Effector memory CD8-positive, alpha-beta T cell (primary cell): Measurements from ENCODE around the gene TPCN2.

Source experiments
- ATAC-seq: fragments of 150-1000 bp; cut with Tn5 transposase; replicated peaks from 2 replicates; pipeline ENCODE4 v1.10.0; 2021; ENCODE audit warnings: mild to moderate bottlenecking, moderate library complexity
- DNase-seq, 3 experiments: peaks; one replicate each; pipeline ENCODE4 v3.0.0; 2021
- H3K27ac Mint-ChIP-seq, 2 donors: one replicate each; pipeline ENCODE4 v1.8.0; 2022; ENCODE audit warnings: mild to moderate bottlenecking in 2 of 2, mixed read lengths in 2 of 2, moderate library complexity in 2 of 2
- H3K27me3 Mint-ChIP-seq, 2 donors: one replicate each; pipeline ENCODE4 v1.8.0; 2022; ENCODE audit warnings: mixed read lengths in 2 of 2
- H3K36me3 Mint-ChIP-seq: one replicate; pipeline ENCODE4 v1.8.0; 2022; ENCODE audit warnings: mild to moderate bottlenecking, moderate library complexity, mixed read lengths; ENCODE audit not compliant: insufficient read depth
- H3K4me1 Mint-ChIP-seq, 2 donors: one replicate each; pipeline ENCODE4 v1.8.0; 2022; ENCODE audit warnings: low read depth in 2 of 2, mixed read lengths in 2 of 2
- H3K4me3 Mint-ChIP-seq, 2 donors: one replicate each; pipeline ENCODE4 v1.8.0; 2022; ENCODE audit warnings: mild to moderate bottlenecking in 2 of 2, mixed read lengths in 2 of 2, moderate library complexity in 2 of 2
- H3K9me3 Mint-ChIP-seq, 2 donors: one replicate each; pipeline ENCODE4 v1.8.0; 2022; ENCODE audit warnings: mixed read lengths in 2 of 2

The TPCN2 gene

DNA sequence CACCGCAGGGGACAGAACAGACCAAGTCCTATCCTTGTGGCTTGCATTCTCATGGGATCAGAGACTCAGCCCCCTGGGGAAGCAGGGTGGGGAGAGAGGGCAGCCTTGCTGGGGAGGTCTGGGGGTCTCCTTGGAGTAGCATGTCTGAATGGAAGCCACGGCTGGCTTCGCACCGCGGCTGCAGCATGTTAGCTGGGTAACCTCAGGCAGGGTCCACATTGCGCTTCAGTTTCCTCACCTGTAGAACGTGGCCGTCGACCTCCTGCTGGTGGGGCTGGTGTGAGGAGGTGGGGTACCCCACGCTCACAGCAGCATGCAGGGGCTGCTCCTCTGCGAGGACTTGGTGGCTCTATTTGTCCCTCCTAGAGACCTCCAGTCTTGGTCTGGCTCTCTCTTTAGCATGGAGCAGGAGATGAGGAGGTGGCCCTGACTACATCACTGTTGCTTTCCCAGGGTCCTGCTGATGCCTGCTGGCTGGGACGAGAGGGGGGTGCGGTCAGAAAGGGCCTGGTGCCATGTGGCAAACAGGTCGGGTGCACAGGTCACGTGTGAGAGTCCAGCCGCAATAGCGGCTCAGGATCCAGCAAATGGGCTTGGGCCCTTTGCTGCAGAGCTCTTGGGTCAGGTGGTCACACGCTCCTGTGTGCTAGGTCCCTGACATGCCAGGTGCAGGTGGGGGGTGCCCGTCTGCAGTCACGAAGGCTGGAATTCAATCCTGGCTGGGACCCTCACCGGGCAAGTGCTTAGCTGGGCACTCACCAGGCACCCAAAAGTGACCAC lies 71.6 kb downstream of the TPCN2 start:
- DNase-seq: no peak
- H3K4me1 Mint-ChIP-seq: peaks cover 4% of the 10 kb centered on the region in 2 donors
- no peak overlapping the region for H3K4me3 Mint-ChIP-seq
- H3K9me3 Mint-ChIP-seq: no peaks in the 10 kb centered on the region
- H3K27ac Mint-ChIP-seq: no peak overlapping the region
- ATAC-seq: no peak
- H3K27me3 Mint-ChIP-seq: peaks cover 6 to 33% of the 10 kb centered on the region in 2 donors
- no peaks in the 10 kb centered on the region for H3K36me3 Mint-ChIP-seq

DNA sequence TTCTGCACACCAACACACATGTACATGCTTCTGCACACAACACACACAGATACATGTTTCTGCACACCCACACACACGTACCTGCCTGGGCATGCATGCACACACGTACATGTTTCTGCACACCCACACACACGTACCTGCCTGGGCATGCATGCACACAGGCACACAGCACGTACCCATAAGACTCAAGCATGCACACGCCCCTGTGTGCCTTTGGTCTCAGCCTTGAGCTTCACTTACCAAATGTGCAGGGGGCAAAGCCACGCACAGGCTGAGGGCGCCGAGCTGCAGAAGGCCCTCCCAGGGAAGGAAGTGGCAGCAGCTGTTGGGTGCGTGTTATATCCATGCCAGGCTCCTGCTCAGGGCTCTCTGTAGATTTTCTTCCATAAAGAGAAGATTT lies 72.3 kb downstream of the TPCN2 start:
- peaks cover 4% of the 10 kb centered on the region in 2 donors for H3K4me1 Mint-ChIP-seq
- DNase-seq (no peak), ATAC-seq (no peak)
- no peak overlapping the region for H3K27ac Mint-ChIP-seq
- no peak overlapping the region for H3K4me3 Mint-ChIP-seq
- H3K9me3 Mint-ChIP-seq: no peaks in the 10 kb centered on the region
- H3K36me3 Mint-ChIP-seq: no peaks in the 10 kb centered on the region
- H3K27me3 Mint-ChIP-seq: peaks cover 6 to 33% of the 10 kb centered on the region in 2 donors

DNA sequence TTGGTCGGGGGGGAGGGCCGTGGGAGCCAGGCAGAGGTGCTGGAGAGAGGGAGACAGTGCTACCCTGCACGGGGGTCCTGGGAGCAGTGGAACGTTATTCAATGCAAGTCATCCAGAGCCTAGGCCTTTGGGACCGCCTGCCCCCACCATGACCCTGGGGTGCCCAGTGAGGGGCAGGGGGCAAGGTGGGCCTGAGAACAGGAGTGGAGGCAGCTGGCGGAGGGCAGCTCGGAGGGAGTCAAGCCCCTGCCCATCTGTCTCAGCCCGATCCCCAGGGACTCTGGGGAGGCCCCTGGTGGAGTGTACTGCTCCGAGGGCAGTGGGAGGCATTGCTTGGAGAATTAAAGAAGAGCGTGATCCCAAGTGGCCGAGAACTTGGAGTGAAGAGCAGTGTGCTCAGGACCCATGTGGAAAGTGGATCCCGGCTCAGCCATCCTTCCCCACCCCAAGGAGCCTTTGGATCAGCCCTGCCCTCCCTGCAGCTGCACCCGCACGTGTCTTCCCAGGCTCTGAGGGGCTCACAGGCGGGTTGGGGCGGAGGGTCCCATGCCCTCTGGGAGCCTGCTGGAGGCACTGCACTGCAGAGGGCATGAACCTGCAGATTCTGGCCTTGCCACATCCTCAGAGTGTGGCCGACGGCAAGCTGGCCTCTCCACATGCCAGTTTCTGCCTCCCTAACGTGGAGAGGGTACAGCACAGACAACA lies 73.0 kb downstream of the TPCN2 start:
- Mint-ChIP-seq H3K4me3 (no peak overlapping the region), H3K27me3 (peaks cover 6 to 33% of the 10 kb centered on the region in 2 donors), H3K9me3 (no peaks in the 10 kb centered on the region), H3K4me1 (peaks cover 4% of the 10 kb centered on the region in 2 donors), H3K27ac (no peak overlapping the region), H3K36me3 (no peaks in the 10 kb centered on the region)
- no peak for ATAC-seq
- DNase-seq: no peak

DNA sequence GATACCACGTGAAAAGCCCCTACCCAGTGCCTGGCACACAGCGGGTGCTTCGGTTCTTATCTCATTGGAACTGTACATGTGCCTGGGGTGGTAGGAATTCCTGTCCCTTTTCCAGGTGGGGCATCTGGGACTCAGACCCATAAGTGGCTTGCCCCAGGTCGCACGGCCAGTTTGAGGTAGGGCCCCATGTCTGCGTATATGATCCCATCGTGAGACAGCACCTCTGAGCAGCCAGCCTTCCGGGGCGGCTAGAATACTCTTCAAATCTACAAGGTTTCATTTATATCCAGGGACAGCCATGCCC lies 73.5 kb downstream of the TPCN2 start:
- ATAC-seq (no peak), DNase-seq (no peak)
- H3K27ac Mint-ChIP-seq: no peak overlapping the region
- peaks cover 4% of the 10 kb centered on the region in 2 donors for H3K4me1 Mint-ChIP-seq
- peaks cover 6 to 33% of the 10 kb centered on the region in 2 donors for H3K27me3 Mint-ChIP-seq
- H3K9me3 Mint-ChIP-seq: no peaks in the 10 kb centered on the region
- peak overlapping the region in 1 of 2 donors; percentile 12 for H3K4me3 Mint-ChIP-seq
- no peaks in the 10 kb centered on the region for H3K36me3 Mint-ChIP-seq

DNA sequence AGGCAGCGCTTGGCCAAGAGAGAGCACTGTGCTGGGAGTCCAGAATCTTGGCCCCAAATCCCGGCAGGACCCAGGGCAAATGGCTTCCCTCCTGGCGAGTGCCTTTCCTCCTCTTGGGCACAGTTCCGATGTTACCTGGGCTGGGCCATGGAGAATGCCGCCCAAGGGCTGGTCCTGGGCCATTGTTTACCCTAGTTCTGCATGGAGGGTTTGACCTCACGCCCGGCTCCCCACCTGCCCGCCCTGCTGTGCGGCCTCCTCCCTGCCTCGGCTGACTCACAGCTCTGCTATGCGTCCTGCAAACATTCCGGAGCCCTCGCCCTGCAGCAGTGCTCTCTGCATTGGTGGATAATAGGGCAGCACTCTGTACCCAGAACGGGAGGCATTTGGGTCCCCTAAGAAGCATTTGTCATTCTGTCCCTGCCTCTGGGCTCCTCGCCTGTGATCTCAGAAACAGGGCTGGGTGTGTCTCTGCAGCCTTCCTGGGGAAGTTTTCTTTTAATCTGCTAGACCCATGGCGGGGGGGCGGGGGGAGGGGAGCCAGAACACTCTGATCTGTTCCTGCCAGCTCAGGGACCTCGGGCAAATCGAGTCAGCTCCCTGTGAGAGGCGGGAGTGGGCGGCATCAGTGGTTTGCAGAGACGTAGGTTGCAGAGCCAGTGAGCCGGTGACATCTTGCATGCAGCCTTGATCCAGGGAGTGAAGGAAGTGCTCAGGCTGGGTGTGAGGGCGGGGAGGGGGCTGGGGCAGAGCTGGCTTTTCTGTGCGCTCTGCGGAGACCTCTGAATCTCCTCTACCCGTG lies 74.1 kb downstream of the TPCN2 start:
- Mint-ChIP-seq H3K4me3 (peak overlapping the region in 1 of 2 donors; percentile 12), H3K4me1 (peaks cover 4% of the 10 kb centered on the region in 2 donors), H3K36me3 (peaks cover under 1% of the 10 kb centered on the region), H3K27ac (peak overlapping the region in 1 of 2 donors; percentile 63), H3K9me3 (no peaks in the 10 kb centered on the region), H3K27me3 (peaks cover 6 to 33% of the 10 kb centered on the region in 2 donors)
- peak; percentile 31 for ATAC-seq
- DNase-seq: no peak

DNA sequence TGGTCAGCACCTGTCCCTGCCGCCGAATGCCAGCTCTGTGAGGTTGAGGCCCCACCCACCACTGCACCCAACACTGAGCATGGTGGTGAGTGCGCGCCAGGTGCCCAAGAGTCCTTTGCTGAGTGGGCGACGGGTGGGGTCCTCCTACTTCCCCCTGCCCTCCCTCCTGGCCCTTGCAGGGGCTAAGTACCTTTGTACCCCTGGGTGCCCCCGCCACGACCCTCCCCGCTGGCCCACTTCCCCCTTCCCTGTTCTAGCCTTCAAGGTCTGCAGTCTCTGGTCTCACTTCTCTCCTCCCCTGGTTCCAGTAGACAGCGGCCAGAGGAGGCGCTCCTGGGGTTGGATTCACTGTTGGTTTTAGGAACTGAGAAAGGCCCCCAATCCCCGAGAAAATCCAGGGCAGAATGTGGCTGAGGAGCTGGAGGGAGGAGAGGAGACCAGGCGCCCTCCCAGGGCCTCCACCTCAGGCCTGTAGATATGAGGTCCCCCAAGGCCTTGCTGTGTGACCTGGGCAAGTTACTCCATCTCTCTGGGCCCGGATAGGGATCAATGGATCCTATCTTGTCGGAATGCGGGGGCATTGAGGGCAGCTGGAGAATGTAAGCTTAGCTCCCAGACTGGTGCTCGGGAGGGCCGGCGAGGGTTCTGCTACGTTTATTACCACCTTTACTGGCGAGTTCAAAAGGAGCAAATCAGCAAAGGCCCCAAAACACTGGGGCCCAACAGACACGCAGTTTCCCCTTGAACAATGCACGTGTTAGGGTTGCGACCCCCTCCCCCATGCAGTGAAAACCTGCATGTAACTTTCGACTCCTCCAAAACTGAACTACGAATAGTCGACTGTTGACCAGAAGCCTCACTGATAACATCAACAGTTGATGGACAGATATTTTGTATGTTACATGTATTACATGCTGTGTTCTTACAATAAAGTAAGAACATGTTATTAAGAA lies 75.1 kb downstream of the TPCN2 start:
- ATAC-seq (no peak), DNase-seq (no peak)
- Mint-ChIP-seq H3K4me1 (peaks cover 4% of the 10 kb centered on the region in 2 donors), H3K36me3 (peaks cover 2% of the 10 kb centered on the region), H3K27ac (peak overlapping the region in 1 of 2 donors; percentile 63), H3K4me3 (no peak overlapping the region), H3K27me3 (peaks cover 6 to 33% of the 10 kb centered on the region in 2 donors), H3K9me3 (peaks cover 0 to under 1% of the 10 kb centered on the region in 2 donors)

DNA sequence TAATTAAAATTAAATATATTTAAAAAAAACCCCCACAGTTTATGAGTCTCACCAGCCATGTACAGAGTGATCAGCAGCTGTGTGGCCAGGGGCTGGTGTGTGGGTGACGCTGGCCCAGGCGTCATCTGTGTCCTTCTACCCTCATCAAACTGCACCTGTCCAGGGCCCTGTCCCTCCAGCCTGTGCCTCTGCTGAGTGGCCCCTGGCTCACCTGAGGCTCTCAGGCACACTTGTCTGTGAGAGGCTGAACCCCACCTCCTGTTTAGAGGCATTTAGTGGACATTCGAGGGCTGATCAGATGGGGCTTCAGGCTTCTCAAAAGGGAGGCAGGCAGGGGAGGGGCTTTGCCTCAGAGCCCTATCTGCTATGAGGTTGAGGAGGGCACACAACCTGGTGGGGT lies 77.1 kb downstream of the TPCN2 start:
- peaks cover 0 to 4% of the 10 kb centered on the region in 2 donors for H3K9me3 Mint-ChIP-seq
- H3K27ac Mint-ChIP-seq: no peak overlapping the region
- H3K36me3 Mint-ChIP-seq: peaks cover 2% of the 10 kb centered on the region
- H3K4me3 Mint-ChIP-seq: no peak overlapping the region
- H3K27me3 Mint-ChIP-seq: peaks cover 6 to 18% of the 10 kb centered on the region in 2 donors
- DNase-seq: no peak
- H3K4me1 Mint-ChIP-seq: peaks cover 4% of the 10 kb centered on the region in 2 donors
- no peak for ATAC-seq

DNA sequence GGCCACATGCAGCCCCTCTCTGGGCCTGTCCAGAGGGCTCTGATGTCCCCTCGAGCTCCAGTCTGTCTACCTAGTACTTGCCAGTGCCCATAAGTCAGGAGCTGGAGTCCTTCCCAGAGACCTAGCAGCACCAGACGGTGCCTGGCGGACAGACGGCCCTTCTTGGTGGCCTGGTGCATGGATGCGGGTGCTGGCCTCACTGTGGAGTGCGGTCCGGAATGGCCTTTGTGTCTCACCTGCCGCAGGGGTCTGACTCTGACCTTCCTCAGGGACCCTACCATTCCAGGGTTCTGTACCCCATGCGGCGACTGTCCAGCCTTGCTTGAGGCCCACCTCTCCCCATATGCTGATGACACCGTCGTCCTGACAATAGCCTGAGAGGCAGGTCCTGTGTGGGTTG lies 77.6 kb downstream of the TPCN2 start:
- H3K27ac Mint-ChIP-seq: no peak overlapping the region
- no peak for ATAC-seq

DNA sequence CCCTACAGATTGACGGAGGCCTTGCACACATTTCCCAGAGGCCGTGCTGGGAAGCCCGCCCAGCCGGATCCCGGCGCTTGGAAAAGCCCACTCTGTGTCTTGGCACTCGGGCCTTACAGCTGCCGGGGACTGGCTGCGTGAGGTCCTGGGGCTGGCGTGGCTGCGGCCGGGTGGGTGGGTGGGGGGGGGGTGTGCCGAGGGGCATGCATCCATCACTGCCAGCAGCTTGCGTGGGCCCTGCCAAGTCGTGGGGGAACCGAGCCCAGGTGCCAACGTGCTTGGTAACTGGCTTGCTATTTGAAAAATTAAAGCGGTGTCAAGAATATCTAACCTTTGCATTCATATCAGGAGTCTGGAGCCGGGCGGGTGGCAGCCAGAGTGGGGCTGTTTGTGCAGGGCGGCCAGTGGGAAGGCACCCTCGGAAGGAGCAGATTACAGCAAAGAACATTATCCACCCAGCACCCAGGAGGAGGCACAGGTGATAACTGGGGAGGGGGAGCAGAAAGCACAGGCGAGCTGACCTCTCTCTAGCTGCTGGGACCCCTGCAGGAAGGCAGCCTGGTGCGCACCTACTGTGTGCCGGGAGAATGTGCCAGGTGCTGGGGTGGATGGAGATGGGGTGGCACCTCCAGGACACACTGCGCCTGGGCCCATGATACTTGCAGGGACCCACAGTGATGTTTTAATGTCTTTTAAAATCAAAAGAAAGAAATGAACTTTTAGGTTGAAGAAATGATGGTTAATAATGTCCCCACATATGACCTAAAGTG lies 78.5 kb downstream of the TPCN2 start:
- Mint-ChIP-seq H3K4me3 (no peak overlapping the region), H3K27me3 (peaks cover 0 to 8% of the 10 kb centered on the region in 2 donors), H3K4me1 (peaks cover 2 to 4% of the 10 kb centered on the region in 2 donors), H3K27ac (no peak overlapping the region), H3K36me3 (peaks cover 2% of the 10 kb centered on the region), H3K9me3 (peaks cover 0 to 4% of the 10 kb centered on the region in 2 donors)
- ATAC-seq (no peak), DNase-seq (no peak)

More for the DNA sequence above, 77.6 kb downstream of the TPCN2 start:
- no peak overlapping the region for H3K4me3 Mint-ChIP-seq
- peaks cover 2% of the 10 kb centered on the region for H3K36me3 Mint-ChIP-seq
- H3K4me1 Mint-ChIP-seq: peaks cover 3 to 4% of the 10 kb centered on the region in 2 donors
- peaks cover 0 to 4% of the 10 kb centered on the region in 2 donors for H3K9me3 Mint-ChIP-seq
- no peak for DNase-seq
- peaks cover 3 to 13% of the 10 kb centered on the region in 2 donors for H3K27me3 Mint-ChIP-seq

DNA sequence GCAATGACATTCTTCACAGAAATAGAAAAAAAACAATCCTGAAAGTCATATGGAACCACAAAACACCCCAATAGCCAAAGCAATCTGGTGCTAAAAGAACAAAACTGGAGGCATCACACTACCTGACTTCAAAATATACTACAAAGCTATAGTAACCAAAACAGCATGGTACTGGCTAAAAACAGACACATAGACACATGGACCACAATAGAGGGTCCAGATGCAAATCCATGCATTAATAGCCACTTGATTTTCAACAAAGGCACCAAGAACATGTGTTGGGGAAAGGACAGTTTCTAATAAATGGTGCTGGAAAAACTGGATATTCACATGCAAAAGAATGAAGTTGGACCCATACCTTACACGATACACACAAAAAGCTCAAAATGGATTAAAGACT lies 79.2 kb downstream of the TPCN2 start:
- Mint-ChIP-seq H3K4me3 (no peak overlapping the region), H3K27ac (no peak overlapping the region), H3K27me3 (peaks cover 0 to 3% of the 10 kb centered on the region in 2 donors), H3K36me3 (peaks cover 2% of the 10 kb centered on the region), H3K4me1 (peaks cover 0 to 2% of the 10 kb centered on the region in 2 donors), H3K9me3 (peaks cover 0 to 4% of the 10 kb centered on the region in 2 donors)
- ATAC-seq: no peak
- no peak for DNase-seq

DNA sequence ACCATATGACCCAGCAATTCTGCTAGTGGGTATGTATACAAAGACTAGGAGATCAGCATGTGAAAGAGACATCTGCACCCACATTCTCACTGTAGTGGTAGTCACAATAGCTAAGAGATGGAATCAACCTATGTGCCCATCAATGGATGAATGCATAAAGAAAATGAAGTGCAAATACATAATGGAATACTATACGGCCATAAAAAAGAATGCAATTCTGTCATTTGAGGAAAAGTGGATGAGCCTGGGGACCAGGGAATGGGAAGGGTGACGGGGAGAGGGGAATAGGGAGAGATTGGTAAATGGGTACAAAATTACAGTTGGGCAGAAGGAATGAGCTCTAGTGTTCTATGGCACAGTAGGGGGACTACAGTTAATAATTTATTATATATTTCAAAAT lies 80.3 kb downstream of the TPCN2 start:
- peaks cover 2% of the 10 kb centered on the region for H3K36me3 Mint-ChIP-seq
- DNase-seq: no peak
- no peaks in the 10 kb centered on the region for H3K4me1 Mint-ChIP-seq
- ATAC-seq: no peak
- no peaks in the 10 kb centered on the region for H3K27me3 Mint-ChIP-seq
- H3K9me3 Mint-ChIP-seq: peaks cover 0 to 4% of the 10 kb centered on the region in 2 donors
- no peak overlapping the region for H3K4me3 Mint-ChIP-seq
- H3K27ac Mint-ChIP-seq: no peak overlapping the region

DNA sequence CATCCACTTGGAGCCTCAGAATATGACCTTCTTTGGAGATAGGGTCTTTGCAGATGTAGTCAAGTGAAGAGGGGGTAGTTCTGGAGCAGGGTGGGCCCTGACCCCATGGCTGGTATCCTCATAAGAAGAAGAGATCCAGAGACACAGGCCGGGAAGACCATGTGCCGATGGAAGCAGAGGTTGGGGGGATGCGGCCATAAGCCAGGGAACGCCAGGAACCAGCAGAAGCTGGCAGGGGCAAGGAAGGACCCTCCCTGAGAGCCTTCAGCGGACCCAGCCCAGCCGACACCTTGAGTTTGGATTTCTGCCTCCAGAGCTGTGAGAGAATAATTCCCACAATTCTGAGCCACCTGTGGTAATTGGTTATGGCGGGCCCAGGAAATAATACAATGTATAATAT lies 80.9 kb downstream of the TPCN2 start:
- H3K4me1 Mint-ChIP-seq: no peaks in the 10 kb centered on the region
- H3K4me3 Mint-ChIP-seq: no peak overlapping the region
- H3K36me3 Mint-ChIP-seq: peaks cover 5% of the 10 kb centered on the region
- no peaks in the 10 kb centered on the region for H3K27me3 Mint-ChIP-seq
- no peak for DNase-seq
- no peak overlapping the region for H3K27ac Mint-ChIP-seq
- no peak for ATAC-seq
- H3K9me3 Mint-ChIP-seq: peaks cover 0 to 4% of the 10 kb centered on the region in 2 donors
